Mucosa of descending colon (tissue), 3 donors: ENCODE results near the gene HMCN2. TPM values are rescaled to one million over a fixed set of nuclear protein-coding genes. Genes with fewer than 3 reads are reported as not detected.

ENCODE experiments used
- ATAC-seq: fragments of 200-7000 bp; cut with Tn5 transposase; one replicate; pipeline ENCODE4 v1.9.1; 2020; ENCODE audit warnings: mild to moderate bottlenecking, moderate library complexity
- DNase-seq, 3 donors: peaks; one replicate each; pipeline ENCODE4 v3.0.0-alpha.2; 2020
- H3K36me3 ChIP-seq: fragments of 200-600 bp; one replicate; pipeline ENCODE4 v1.8.0; 2021; ENCODE audit warnings: low read depth, mild to moderate bottlenecking
- H3K4me1 ChIP-seq: fragments of 200-600 bp; one replicate; pipeline ENCODE4 v1.8.0; 2021; ENCODE audit warnings: low read depth, mild to moderate bottlenecking
- H3K4me3 ChIP-seq: fragments of 200-600 bp; one replicate; pipeline ENCODE4 v1.8.0; 2021; ENCODE audit warnings: mild to moderate bottlenecking
- H3K9me3 ChIP-seq: fragments of 200-600 bp; one replicate; pipeline ENCODE4 v1.8.0; 2021; ENCODE audit warnings: mild to moderate bottlenecking
- CTCF ChIP-seq: fragments of 200-600 bp; IDR thresholded peaks from one replicate; pipeline ENCODE4 v1.8.0; 2022; ENCODE audit warnings: antibody characterized with exemption, mild to moderate bottlenecking
- intact Hi-C, 2 donors: fragments of 100-400 bp; cut with DNase I in 1 of 2; cut with micrococcal nuclease in 1 of 2; formaldehyde crosslinking; loops; one replicate each; pipeline versions ENCODE4 v1.11.0 to v1.11.1; 2022; cut with DNase I, micrococcal nuclease
- total RNA-seq, 3 donors: library from RNA; stranded (reverse); fragmentation: NEBNext Ultra II Directional in 2 of 3; extraction: Animal tissue kit (Norgen Biotek cat#: 25700) in 2 of 3; gene quantifications; one replicate each; pipeline versions ENCODE4 v1.2.1 to v1.2.4, GENCODE V29; 2021 to 2023
- donor health status: DM: no; HTN: no; CAD: no; lungs with moderate emphysema.
- donor health status: DM: no; HTN: no; CAD: no.
- donor health status: DM: no; HTN: yes; CAD: no.

HMCN2 gene
- total RNA-seq, 3 donors from 2014 or later, result 28.1 to 40.5 (median 33.2) TPM

- intact Hi-C loops, result no loop called here
- ATAC-seq, result no peak
- no peak for TF ChIP-seq CTCF
These were observed 119.7 kb downstream of the HMCN2 start for GRCh38 chr9:130385257-130385656.

DNA sequence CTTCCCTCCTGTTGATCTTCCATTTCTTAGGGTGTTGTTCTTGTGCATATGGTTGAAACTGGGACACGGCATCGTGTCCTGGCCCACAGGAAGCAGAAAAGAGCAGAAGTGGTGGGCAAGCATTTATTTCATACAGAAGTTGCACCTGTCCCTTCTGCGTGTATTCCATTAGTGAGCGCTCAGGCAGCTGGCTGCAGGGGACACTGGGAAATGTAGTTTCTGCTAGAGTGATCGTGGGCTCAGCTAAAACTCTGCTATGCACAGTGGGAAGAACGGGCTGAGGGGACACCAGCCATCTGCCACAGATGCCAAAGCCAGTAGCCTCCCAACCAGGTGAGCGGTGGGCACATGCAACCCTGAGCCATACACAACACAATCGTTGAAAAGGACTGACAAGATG is 121.8 kb downstream of the HMCN2 start:
- no peaks in the 10 kb centered on the region for H3K36me3 ChIP-seq

More at GRCh38 chr9:130385257-130385656, 119.7 kb downstream of the HMCN2 start:
- no peak for DNase-seq
- no peaks in the 10 kb centered on the region for H3K36me3 ChIP-seq
- no peaks in the 10 kb centered on the region for H3K4me1 ChIP-seq
- no peak overlapping the region for H3K4me3 ChIP-seq
- H3K9me3 ChIP-seq, result no peaks in the 10 kb centered on the region

DNA sequence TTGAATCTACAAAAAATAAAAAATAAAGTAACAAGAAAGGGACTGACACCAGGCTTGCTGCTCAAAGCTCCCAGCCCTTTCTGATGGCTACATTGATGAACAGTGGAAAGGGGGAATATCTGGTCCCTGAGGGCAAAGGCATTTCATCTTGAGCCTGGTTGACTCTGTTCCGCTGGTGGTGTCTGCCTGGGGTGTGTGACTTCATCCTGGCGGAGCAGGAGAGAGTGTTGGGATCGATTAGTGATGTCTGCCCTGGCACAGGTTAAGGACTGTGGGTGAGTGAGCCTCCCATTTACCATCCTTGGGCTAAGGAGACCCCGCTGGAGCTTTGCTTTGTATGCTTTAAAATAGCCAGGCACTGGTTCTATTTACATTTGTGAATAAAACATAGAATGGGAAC is 122.3 kb downstream of the HMCN2 start:
- H3K4me3 ChIP-seq, result no peak overlapping the region
- no peaks in the 10 kb centered on the region for H3K9me3 ChIP-seq
- intact Hi-C loops, result no loop called here
- TF ChIP-seq CTCF, result no peak
- ATAC-seq (no peak), DNase-seq (no peak)
- H3K4me1 ChIP-seq, result no peaks in the 10 kb centered on the region
- no peaks in the 10 kb centered on the region for H3K36me3 ChIP-seq

More for the DNA sequence above, 121.8 kb downstream of the HMCN2 start:
- H3K4me3 ChIP-seq, result no peak overlapping the region
- H3K9me3 ChIP-seq, result no peaks in the 10 kb centered on the region
- TF ChIP-seq CTCF, result no peak
- intact Hi-C loops, result no loop called here
- ATAC-seq (no peak), DNase-seq (no peak)
- no peaks in the 10 kb centered on the region for H3K4me1 ChIP-seq

DNA sequence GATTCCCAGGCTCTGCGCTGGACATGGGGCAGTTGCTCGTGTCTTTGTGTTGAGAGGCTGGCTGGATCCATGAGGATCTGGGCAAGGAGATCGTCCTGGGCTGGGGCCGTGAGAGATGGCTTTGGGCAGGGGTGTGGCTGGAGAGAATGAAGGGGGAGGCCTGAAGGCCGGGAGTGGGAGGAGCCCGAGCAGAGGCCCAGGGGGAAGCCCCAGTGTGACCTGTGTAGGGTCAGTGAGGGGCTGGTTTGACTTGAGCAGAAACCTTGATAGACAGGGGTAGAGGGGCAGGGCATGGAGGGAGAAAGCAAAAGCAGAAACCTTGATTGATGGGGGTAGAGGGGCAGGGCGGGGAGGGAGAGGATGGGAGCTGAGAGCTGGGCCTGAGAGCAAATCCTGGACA is 124.8 kb downstream of the HMCN2 start:
- DNase-seq, result no peak
- Histone ChIP-seq H3K9me3 (no peaks in the 10 kb centered on the region), H3K36me3 (no peaks in the 10 kb centered on the region), H3K4me1 (no peaks in the 10 kb centered on the region), H3K4me3 (no peak overlapping the region)
- no peak for TF ChIP-seq CTCF
- intact Hi-C loops, result loop anchor here in 1 of 2 donors (10.0 kb wide), 1 partner anchor 56 kb away; no protein-coding TSS in a partner anchor
- no peak for ATAC-seq

GRCh38 chr9:130390986-130391385 is 125.4 kb downstream of the HMCN2 start:
- intact Hi-C loops, result loop anchor here in 1 of 2 donors (10.0 kb wide), 1 partner anchor 56 kb away; no protein-coding TSS in a partner anchor
- no peaks in the 10 kb centered on the region for H3K4me1 ChIP-seq
- DNase-seq, result no peak
- no peak overlapping the region for H3K4me3 ChIP-seq
- no peaks in the 10 kb centered on the region for H3K9me3 ChIP-seq
- no peak for ATAC-seq
- no peaks in the 10 kb centered on the region for H3K36me3 ChIP-seq
- TF ChIP-seq CTCF, result no peak

GRCh38 chr9:130391866-130392265 is 126.3 kb downstream of the HMCN2 start:
- TF ChIP-seq CTCF, result no peak
- Histone ChIP-seq H3K4me1 (no peaks in the 10 kb centered on the region), H3K36me3 (no peaks in the 10 kb centered on the region), H3K9me3 (no peaks in the 10 kb centered on the region), H3K4me3 (no peak overlapping the region)
- peak in 2 of 3 donors; percentile 53 to 72 for DNase-seq
- ATAC-seq, result peak; percentile 82
- intact Hi-C loops, result loop anchor here in 1 of 2 donors (10.0 kb wide), 1 partner anchor 57 kb away; no protein-coding TSS in a partner anchor
